Caco-2 (cell line): Measurements from ENCODE around the gene WDR33. TPM values are rescaled to one million over a fixed set of nuclear protein-coding genes. Genes with fewer than 3 reads are reported as not detected.

Experiments used
- BruUV-seq: library from RNA; stranded (reverse); fragments of 400-500 nt; replicated peaks from 2 replicates; lab custom pipeline; 2021; lab: Mats Ljungman, UMichigan
- CTCF ChIA-PET: fragments of 300-600 bp; sonication (Branson Sonifier 250); formaldehyde crosslinking; loops from one replicate; lab custom pipeline; 2022; ENCODE audit warnings: antibody characterized with exemption; lab: Charles Lee
- POLR2A ChIA-PET: fragments of 300-600 bp; sonication (Branson Sonifier 250); formaldehyde crosslinking; loops from one replicate; lab custom pipeline; 2022; ENCODE audit warnings: antibody characterized with exemption; lab: Charles Lee
- DNase-seq, 2 experiments: peaks; one replicate each; pipeline versions ENCODE4 v3.0.0 to v3.0.0-alpha.2; 2020 to 2022
- H3K27me3 ChIP-seq: replicated peaks from 2 replicates; pipeline ENCODE4 v1.6.0; 2011; ENCODE audit warnings: low read length; ENCODE audit not compliant: control insufficient read depth, insufficient read depth
- H3K36me3 ChIP-seq: 2 replicates; pipeline ENCODE4 v1.5.1; 2011; ENCODE audit warnings: low read length; ENCODE audit not compliant: control insufficient read depth, insufficient read depth
- H3K4me1 ChIP-seq: fragments of 250-450 bp; sonication (Bioruptor Pico); 2 replicates; pipeline ENCODE4 v1.5.1; 2020; ENCODE audit warnings: mild to moderate bottlenecking
- H3K4me3 ChIP-seq: 2 replicates; pipeline ENCODE4 v1.5.1; 2011; ENCODE audit warnings: low read depth, mild to moderate bottlenecking, control low read depth, low read length
- H3K9me3 ChIP-seq: fragments of 250-450 bp; sonication (Bioruptor Pico); 2 replicates; pipeline ENCODE4 v1.5.1; 2020; ENCODE audit warnings: mild to moderate bottlenecking, moderate library complexity
- H3K27ac Mint-ChIP-seq: one replicate; pipeline ENCODE4 v1.8.0; 2022; ENCODE audit warnings: mixed read lengths; ENCODE audit not compliant: unreplicated experiment
- H3K27me3 Mint-ChIP-seq: one replicate; pipeline ENCODE4 v1.8.0; 2022; ENCODE audit warnings: mixed read lengths; ENCODE audit not compliant: insufficient read depth, unreplicated experiment
- H3K36me3 Mint-ChIP-seq: one replicate; pipeline ENCODE4 v1.8.0; 2022; ENCODE audit warnings: mild to moderate bottlenecking, mixed read lengths; ENCODE audit not compliant: insufficient read depth, unreplicated experiment
- H3K4me1 Mint-ChIP-seq: one replicate; pipeline ENCODE4 v1.8.0; 2022; ENCODE audit warnings: low read depth, mixed read lengths; ENCODE audit not compliant: unreplicated experiment
- H3K4me3 Mint-ChIP-seq: one replicate; pipeline ENCODE4 v1.8.0; 2022; ENCODE audit warnings: mild to moderate bottlenecking, moderate library complexity, mixed read lengths; ENCODE audit not compliant: unreplicated experiment
- H3K9me3 Mint-ChIP-seq: one replicate; pipeline ENCODE4 v1.8.0; 2022; ENCODE audit warnings: mixed read lengths; ENCODE audit not compliant: unreplicated experiment
- intact Hi-C: fragments of 100-400 bp; cut with micrococcal nuclease; formaldehyde crosslinking; loops from one replicate; pipeline ENCODE4 v1.10.0; 2022; ENCODE audit not compliant: unreplicated experiment
- total RNA-seq: library from RNA; stranded (reverse); gene quantifications from 2 replicates; pipeline ENCODE4 v1.2.3, GENCODE V29; 2022
- TF ChIP-seq, protein P1 (sequence below), 2 experiments: fragments of 200-600 bp in 1 of 2; IDR thresholded peaks; 1 replicate in 1 of 2; 2 replicates in 1 of 2; pipeline versions ENCODE4 v1.5.1 to v1.8.0; 2011 to 2022; ENCODE audit warnings: antibody characterized with exemption in 1 of 2, control low read depth in 1 of 2, inconsistent platforms in 1 of 2, low read depth in 1 of 2, low read length in 1 of 2, mild to moderate bottlenecking in 1 of 2, moderate library complexity in 1 of 2; ENCODE audit not compliant: insufficient read depth in 1 of 2, severe bottlenecking in 1 of 2, unreplicated experiment in 1 of 2

WDR33 gene
- total RNA-seq, 1 experiment from 2014 or later, result 77.5 TPM

GRCh38 chr2:127683056-127683455, 127.9 kb downstream of the WDR33 start:
- Histone ChIP-seq H3K9me3 (0 out of 2 replicates have a peak, but pooled peaks cover 2% of the 10 kb centered on the region), H3K27me3 (no peaks in the 10 kb centered on the region), H3K36me3 (no peaks in the 10 kb centered on the region), H3K4me1 (no peaks in the 10 kb centered on the region), H3K4me3 (no peak overlapping the region)
- TF ChIP-seq, protein P1, sequence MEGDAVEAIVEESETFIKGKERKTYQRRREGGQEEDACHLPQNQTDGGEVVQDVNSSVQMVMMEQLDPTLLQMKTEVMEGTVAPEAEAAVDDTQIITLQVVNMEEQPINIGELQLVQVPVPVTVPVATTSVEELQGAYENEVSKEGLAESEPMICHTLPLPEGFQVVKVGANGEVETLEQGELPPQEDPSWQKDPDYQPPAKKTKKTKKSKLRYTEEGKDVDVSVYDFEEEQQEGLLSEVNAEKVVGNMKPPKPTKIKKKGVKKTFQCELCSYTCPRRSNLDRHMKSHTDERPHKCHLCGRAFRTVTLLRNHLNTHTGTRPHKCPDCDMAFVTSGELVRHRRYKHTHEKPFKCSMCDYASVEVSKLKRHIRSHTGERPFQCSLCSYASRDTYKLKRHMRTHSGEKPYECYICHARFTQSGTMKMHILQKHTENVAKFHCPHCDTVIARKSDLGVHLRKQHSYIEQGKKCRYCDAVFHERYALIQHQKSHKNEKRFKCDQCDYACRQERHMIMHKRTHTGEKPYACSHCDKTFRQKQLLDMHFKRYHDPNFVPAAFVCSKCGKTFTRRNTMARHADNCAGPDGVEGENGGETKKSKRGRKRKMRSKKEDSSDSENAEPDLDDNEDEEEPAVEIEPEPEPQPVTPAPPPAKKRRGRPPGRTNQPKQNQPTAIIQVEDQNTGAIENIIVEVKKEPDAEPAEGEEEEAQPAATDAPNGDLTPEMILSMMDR (IDR thresholded peaks at IDR 0.05; ENCODE audit: insufficient read depth in 1 of 2, low read depth in 1 of 2, low read length in 1 of 2, severe bottlenecking in 1 of 2, unreplicated experiment in 1 of 2), result no peak
- intact Hi-C loops, result no loop called here
- no peak overlapping the region for H3K4me3 Mint-ChIP-seq
- H3K4me1 Mint-ChIP-seq, result no peaks in the 10 kb centered on the region
- H3K36me3 Mint-ChIP-seq, result no peaks in the 10 kb centered on the region
- ChIA-PET CTCF (interaction anchor here (1.2 to 1.5 kb wide), 2 partner anchors 18 to 92 kb away, joined by 3 to 4 read pairs; partner anchors contain the start of gene SFT2D3), POLR2A (no interaction called here)
- BruUV-seq, result no TSS peak
- H3K27me3 Mint-ChIP-seq, result peaks cover 3% of the 10 kb centered on the region
- DNase-seq, result no peak
- H3K27ac Mint-ChIP-seq, result no peak overlapping the region
- H3K9me3 Mint-ChIP-seq, result no peaks in the 10 kb centered on the region

DNA sequence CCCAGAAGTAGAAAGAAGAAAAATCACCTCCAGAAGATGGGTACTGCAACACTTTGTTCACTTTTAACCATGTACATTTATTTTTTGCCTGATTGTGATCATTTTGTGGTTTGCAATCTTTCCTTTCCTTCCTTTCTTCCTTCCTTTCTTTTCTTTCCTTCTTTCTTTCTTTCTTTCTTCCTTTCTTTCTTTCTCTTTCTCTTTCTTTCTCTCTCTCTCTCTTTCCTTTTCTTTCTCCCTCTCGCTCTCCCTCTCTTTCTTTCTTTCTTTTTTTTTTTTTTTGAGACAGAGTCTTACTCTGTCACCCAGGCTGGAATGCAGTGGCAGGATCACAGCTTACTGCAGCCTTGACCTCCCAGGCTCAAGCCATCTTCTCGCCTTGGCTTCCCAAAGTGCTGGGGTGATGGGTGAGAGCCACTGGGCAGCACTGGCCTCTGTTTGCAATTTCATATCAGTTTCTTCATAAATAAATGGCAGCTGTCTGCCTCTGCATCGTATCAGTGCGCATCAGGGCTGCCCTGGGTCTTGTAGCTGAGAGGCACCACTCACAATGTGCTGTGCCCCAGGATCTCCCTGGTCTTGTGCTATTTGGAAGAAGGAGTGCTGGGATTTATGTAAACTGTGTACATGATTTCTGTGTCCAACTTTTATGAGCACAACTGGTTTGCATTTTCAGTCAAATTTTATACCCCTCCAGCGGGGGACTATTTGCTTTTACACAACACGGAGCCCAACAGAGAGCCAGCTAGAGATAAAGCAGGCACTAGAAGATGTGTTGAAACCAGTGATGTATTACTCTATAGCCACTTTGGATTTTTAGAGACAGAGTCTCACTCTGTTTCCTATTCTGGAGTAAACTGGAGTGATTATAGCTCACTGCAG, 128.8 kb downstream of the WDR33 start:
- Histone ChIP-seq H3K36me3 (no peaks in the 10 kb centered on the region), H3K4me3 (no peak overlapping the region), H3K9me3 (no peaks in the 10 kb centered on the region), H3K27me3 (no peaks in the 10 kb centered on the region), H3K4me1 (no peaks in the 10 kb centered on the region)
- TF ChIP-seq, protein P1 (IDR thresholded peaks at IDR 0.05; ENCODE audit: insufficient read depth in 1 of 2, low read depth in 1 of 2, low read length in 1 of 2, severe bottlenecking in 1 of 2, unreplicated experiment in 1 of 2), result no peak
- H3K27ac Mint-ChIP-seq, result no peak overlapping the region
- no peaks in the 10 kb centered on the region for H3K36me3 Mint-ChIP-seq
- no TSS peak for BruUV-seq
- peaks cover 5% of the 10 kb centered on the region for H3K27me3 Mint-ChIP-seq
- POLR2A ChIA-PET, result no interaction called here
- CTCF ChIA-PET, result interaction anchor here (0.6 to 1.5 kb wide), 3 partner anchors 19 to 111 kb away, joined by 3 to 5 read pairs (median 4); partner anchors contain the start of gene SFT2D3
- H3K4me1 Mint-ChIP-seq, result no peaks in the 10 kb centered on the region
- intact Hi-C loops, result no loop called here
- H3K9me3 Mint-ChIP-seq, result no peaks in the 10 kb centered on the region
- H3K4me3 Mint-ChIP-seq, result no peak overlapping the region
- no peak for DNase-seq

GRCh38 chr2:127681288-127681804, 129.6 kb downstream of the WDR33 start:
- Histone ChIP-seq H3K4me3 (no peak overlapping the region), H3K9me3 (no peaks in the 10 kb centered on the region), H3K27me3 (0 out of 2 replicates have a peak, but pooled peaks cover 1% of the 10 kb centered on the region), H3K36me3 (no peaks in the 10 kb centered on the region), H3K4me1 (no peaks in the 10 kb centered on the region)
- H3K4me3 Mint-ChIP-seq, result no peak overlapping the region
- DNase-seq, result no peak
- BruUV-seq, result no TSS peak
- no peaks in the 10 kb centered on the region for H3K9me3 Mint-ChIP-seq
- ChIA-PET CTCF (no interaction called here), POLR2A (no interaction called here)
- no peaks in the 10 kb centered on the region for H3K36me3 Mint-ChIP-seq
- TF ChIP-seq, protein P1 (IDR thresholded peaks at IDR 0.05; ENCODE audit: insufficient read depth in 1 of 2, low read depth in 1 of 2, low read length in 1 of 2, severe bottlenecking in 1 of 2, unreplicated experiment in 1 of 2), result no peak
- H3K27ac Mint-ChIP-seq, result no peak overlapping the region
- intact Hi-C loops, result no loop called here
- H3K27me3 Mint-ChIP-seq, result peaks cover 8% of the 10 kb centered on the region
- no peaks in the 10 kb centered on the region for H3K4me1 Mint-ChIP-seq
